Body of pancreas (tissue), 4 donors: ENCODE results near the gene ESPNL. TPM values are rescaled to one million over a fixed set of nuclear protein-coding genes. Genes with fewer than 3 reads are reported as not detected.
A peak's percentile ranks its signal among the peaks of the same experiment; 100 is the strongest.

ENCODE experiments used
- ATAC-seq: fragments of 150-250 bp; one replicate; pipeline ENCODE4 v1.9.1; 2016
- DNase-seq, 4 donors: peaks; one replicate each; pipeline ENCODE4 v3.0.0-alpha.2; 2019
- H3K27ac ChIP-seq, 4 donors: fragments of 200-600 bp; sonication (generic); 1 replicate in 3 of 4; 2 replicates in 1 of 4; pipeline versions ENCODE4 v1.5.1 to v1.6.1; 2016 to 2019; ENCODE audit warnings: mild to moderate bottlenecking in 1 of 4, mixed read lengths in 1 of 4, moderate library complexity in 1 of 4
- H3K27me3 ChIP-seq, 2 donors: fragments of 200-600 bp; sonication (generic); one replicate each; pipeline ENCODE4 v1.6.0; 2016; ENCODE audit warnings: mild to moderate bottlenecking in 1 of 2
- H3K36me3 ChIP-seq, 2 donors: fragments of 200-600 bp; sonication (generic); replicated peaks in 1 of 2; 2 replicates each; pipeline ENCODE4 v1.5.1; 2016; ENCODE audit warnings: low read depth in 2 of 2; ENCODE audit not compliant: insufficient read depth in 1 of 2
- H3K4me1 ChIP-seq: fragments of 200-600 bp; sonication (generic); one replicate; pipeline ENCODE4 v1.6.0; 2016
- H3K4me3 ChIP-seq, 2 donors: fragments of 200-600 bp; sonication (generic); 1 replicate in 1 of 2; 2 replicates in 1 of 2; pipeline ENCODE4 v1.5.1; 2016 to 2019
- H3K9me3 ChIP-seq, 3 donors: fragments of 200-600 bp; sonication (generic); 1 replicate in 2 of 3; 2 replicates in 1 of 3; pipeline ENCODE4 v1.5.1; 2016
- CTCF ChIP-seq, 7 experiments: fragments of 450-650 bp in 4 of 7; fragments of 200-600 bp in 3 of 7; sonication (generic) in 3 of 7; IDR thresholded peaks; one replicate each; pipeline ENCODE4 v1.5.1; 2016 to 2019; ENCODE audit warnings: antibody characterized with exemption in 7 of 7
- POLR2A ChIP-seq, 3 donors: fragments of 450-650 bp; IDR thresholded peaks; one replicate each; pipeline ENCODE4 v1.6.1; 2016; ENCODE audit warnings: antibody characterized with exemption in 3 of 3, mild to moderate bottlenecking in 2 of 3
- WGBS, 2 donors: methylation state at CpG; one replicate each; pipeline ENCODE4 v1.1.5; 2017; 5-methylcytosine and 5-hydroxymethylcytosine counted together
- intact Hi-C: fragments of 100-400 bp; cut with DNase I; formaldehyde crosslinking; loops from one replicate; pipeline ENCODE4 v1.15.1; 2023
- total RNA-seq, 2 donors: library from RNA; depleted of rRNA; stranded (reverse); fragments of >200 nt; gene quantifications; one replicate each; pipeline ENCODE4 v1.1.0, GENCODE V29; 2016

Gene ESPNL
- total RNA-seq, 2 donors from 2014 or later, result not detected

GRCh38 chr2:238164906-238165287, 64.8 kb downstream of the ESPNL start:
- intact Hi-C loops, result no loop called here
- Histone ChIP-seq H3K27me3 (peaks cover 0 to 3% of the 10 kb centered on the region in 2 donors), H3K36me3 (no peaks in the 10 kb centered on the region), H3K4me1 (peaks cover 49% of the 10 kb centered on the region), H3K9me3 (no peaks in the 10 kb centered on the region), H3K27ac (no peak overlapping the region), H3K4me3 (no peak overlapping the region)
- WGBS, 2 donors, result 86 to 94% methylated on average over 8 of the region's 8 CpGs
- no peak for TF ChIP-seq POLR2A (IDR thresholded peaks at IDR 0.05)
- TF ChIP-seq CTCF (IDR thresholded peaks at IDR 0.05), result no peak
- ATAC-seq (no peak), DNase-seq (no peak)

GRCh38 chr2:238165288-238165921, 65.3 kb downstream of the ESPNL start:
- DNase-seq (no peak), ATAC-seq (no peak)
- intact Hi-C loops, result no loop called here
- Histone ChIP-seq H3K4me3 (no peak overlapping the region), H3K36me3 (no peaks in the 10 kb centered on the region), H3K27ac (no peak overlapping the region), H3K9me3 (no peaks in the 10 kb centered on the region), H3K27me3 (peaks cover 0 to 3% of the 10 kb centered on the region in 2 donors), H3K4me1 (peaks cover 54% of the 10 kb centered on the region)
- TF ChIP-seq CTCF (IDR thresholded peaks at IDR 0.05) (no peak), POLR2A (IDR thresholded peaks at IDR 0.05) (no peak)
- WGBS, 2 donors, result 90 to 92% methylated on average over 6 to 12 of the region's 12 CpGs

- no peak overlapping the region for H3K4me3 ChIP-seq
- DNase-seq (peak in 1 of 4 donors; percentile 60), ATAC-seq (no peak)
- H3K9me3 ChIP-seq, result no peaks in the 10 kb centered on the region
- intact Hi-C loops, result no loop called here
- WGBS, 2 donors, result 46 to 71% methylated on average over 8 to 23 of the region's 24 CpGs
- no peak overlapping the region for H3K27ac ChIP-seq
- H3K36me3 ChIP-seq, result no peaks in the 10 kb centered on the region
- TF ChIP-seq CTCF (IDR thresholded peaks at IDR 0.05) (no peak), POLR2A (IDR thresholded peaks at IDR 0.05) (no peak)
- peaks cover 0 to 3% of the 10 kb centered on the region in 2 donors for H3K27me3 ChIP-seq
- H3K4me1 ChIP-seq, result peaks cover 59% of the 10 kb centered on the region
These were observed 66.5 kb downstream of the ESPNL start for GRCh38 chr2:238166391-238167343.

- no peaks in the 10 kb centered on the region for H3K9me3 ChIP-seq
- no peak overlapping the region for H3K27ac ChIP-seq
- peaks cover 58% of the 10 kb centered on the region for H3K4me1 ChIP-seq
- H3K36me3 ChIP-seq, result peaks cover 0 to 3% of the 10 kb centered on the region in 2 donors
- intact Hi-C loops, result no loop called here
- no peak overlapping the region for H3K4me3 ChIP-seq
- ATAC-seq (no peak), DNase-seq (no peak)
- TF ChIP-seq POLR2A (IDR thresholded peaks at IDR 0.05), result no peak
- no peak for TF ChIP-seq CTCF (IDR thresholded peaks at IDR 0.05)
- WGBS, 2 donors, result 92 to 95% methylated on average over 5 to 7 of the region's 7 CpGs
- peaks cover 0 to 3% of the 10 kb centered on the region in 2 donors for H3K27me3 ChIP-seq
These were observed 67.2 kb downstream of the ESPNL start for GRCh38 chr2:238167344-238167715.
